ENCODE measurements around the gene PRPSAP1.
"Not testable (repeated sequence)": the region's sequence is repeated elsewhere in the genome, so short reads cannot be mapped to it uniquely, and the experiment has no call there.

The PRPSAP1 gene

GRCh38 chr17:76314392-76315227, 39.1 kb downstream of the PRPSAP1 start:
- no peak for DNase-seq

DNA sequence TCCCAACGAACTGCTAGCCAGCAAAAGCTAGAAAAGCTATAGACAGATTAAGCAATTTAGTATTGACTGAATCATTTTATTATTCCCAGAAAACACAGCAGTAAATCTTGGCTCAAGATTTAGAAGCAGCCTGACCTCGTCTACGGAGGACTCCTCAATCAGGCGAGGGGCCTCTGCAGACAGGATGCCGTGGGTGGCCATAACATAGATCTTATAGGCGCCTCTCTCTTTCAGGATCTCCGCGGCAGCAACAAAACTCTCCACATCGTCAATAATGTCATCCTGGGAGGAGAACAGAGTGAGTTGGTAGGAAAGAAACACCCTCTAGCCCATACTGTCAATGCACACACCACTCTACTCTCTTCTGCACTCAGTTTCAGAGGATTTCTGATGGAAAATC, 41.0 kb downstream of the PRPSAP1 start:
- no peak for DNase-seq

DNA sequence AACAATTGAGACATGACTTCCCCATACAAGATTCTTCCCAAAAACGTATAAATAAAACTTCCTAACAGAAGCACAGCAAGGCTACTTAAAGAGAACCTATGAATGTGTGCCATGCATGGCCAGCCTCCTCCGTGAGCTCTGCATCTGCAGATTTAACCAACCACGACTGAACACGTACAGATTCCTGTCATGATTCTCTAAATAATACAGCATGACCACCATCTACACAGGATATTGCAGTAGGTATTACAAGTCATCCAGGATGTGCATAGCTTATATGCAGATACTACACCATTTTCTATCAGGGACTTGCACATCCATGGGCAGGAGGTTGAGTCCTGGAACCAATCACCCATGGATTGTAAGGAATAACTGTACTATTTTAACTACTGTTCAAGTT, 44.3 kb downstream of the PRPSAP1 start:
- DNase-seq = no peak

DNA sequence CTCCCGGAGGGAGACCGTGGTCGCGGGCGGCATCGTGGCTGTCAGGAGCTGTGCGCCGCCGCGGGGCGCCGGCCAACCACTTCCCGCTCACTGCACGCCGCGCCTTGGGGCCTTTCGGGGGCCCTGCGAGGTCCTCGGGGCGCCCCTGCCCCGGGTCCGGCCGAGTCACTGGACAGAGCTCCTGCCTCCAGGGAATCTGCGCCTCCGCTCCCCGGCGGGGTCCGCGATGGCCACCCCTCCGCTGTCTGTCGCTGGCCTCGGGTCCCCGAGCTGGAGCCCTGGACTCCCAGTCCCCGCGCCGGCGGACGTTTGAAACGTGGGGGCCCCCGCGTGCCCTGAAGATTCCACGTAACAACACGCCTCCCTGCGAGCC, 45.8 kb downstream of the PRPSAP1 start, which contains the start of gene QRICH2:
Gene QRICH2, minus strand, starts transcription at position 311 of the 373 bp plus-strand sequence. Its CDS starts 278 bp downstream, at position 33.
- DNase-seq = no peak

- no peak for DNase-seq
These were observed 46.3 kb downstream of the PRPSAP1 start for GRCh38 chr17:76307299-76307965.

GRCh38 chr17:76305135-76305454, 48.6 kb downstream of the PRPSAP1 start:
- not testable (repeated sequence) for DNase-seq

DNA sequence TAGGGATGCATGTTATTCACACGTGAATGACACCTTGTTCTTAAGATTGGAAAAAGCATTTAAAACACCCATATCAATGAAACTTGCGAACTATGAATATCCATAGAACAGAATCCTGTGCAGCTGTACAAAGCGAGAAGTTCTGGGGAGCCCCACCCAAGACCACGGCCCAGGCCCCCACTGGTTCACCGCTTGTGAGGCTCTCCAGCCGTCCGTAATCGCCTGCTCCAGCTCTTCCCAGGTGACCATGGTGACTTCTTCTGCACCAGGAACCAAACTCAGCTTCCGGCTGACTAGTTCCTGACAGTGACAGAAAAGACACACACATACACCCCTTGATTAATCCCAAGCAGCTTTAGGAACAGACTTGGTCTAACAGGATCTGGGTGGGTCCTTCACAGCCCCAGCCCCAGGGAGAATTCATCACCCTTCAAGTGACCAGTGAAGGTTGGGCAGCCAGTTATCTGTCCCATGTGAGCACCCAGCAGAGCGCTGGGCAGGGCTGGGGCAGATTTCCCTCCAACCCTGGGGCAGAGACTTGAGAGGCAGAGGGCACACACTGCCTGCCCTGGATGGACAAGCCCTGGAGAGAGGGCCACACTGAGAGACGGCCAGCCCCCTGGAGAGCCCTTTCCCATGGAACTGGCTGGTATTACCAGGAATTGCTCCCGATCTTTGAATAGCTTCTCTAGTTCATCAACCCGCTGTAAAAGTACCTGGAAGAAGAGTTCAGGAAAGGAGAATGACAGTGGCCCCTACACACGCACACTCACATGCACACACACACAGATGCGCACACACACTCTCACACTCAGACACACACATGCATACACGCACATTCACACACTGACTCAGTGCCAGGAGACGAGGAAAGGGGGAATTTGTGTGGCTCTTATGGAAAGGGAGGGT, 49.2 kb downstream of the PRPSAP1 start:
- no peak for DNase-seq

- DNase-seq = no peak
These were observed 56.3 kb downstream of the PRPSAP1 start for GRCh38 chr17:76297436-76297835.

DNA sequence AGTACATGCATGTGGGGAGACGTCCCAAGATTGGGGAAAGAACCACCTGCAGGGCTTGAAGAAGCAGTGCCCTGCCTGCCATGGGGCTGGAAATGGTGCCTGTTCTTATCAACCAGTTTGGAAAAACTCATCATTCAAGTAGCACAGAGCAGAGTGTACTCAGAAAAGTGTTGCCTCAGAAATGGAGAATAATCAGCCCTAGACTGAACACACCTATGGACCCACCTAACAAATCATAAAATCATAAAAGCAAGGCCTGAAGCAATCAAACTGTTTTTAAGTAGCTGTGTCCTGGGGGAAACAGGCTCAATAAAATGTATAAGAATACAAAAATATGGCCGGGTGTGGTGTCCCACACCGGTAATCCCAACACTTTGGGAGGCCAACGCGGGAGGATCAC, 56.8 kb downstream of the PRPSAP1 start:
- DNase-seq = no peak

DNA sequence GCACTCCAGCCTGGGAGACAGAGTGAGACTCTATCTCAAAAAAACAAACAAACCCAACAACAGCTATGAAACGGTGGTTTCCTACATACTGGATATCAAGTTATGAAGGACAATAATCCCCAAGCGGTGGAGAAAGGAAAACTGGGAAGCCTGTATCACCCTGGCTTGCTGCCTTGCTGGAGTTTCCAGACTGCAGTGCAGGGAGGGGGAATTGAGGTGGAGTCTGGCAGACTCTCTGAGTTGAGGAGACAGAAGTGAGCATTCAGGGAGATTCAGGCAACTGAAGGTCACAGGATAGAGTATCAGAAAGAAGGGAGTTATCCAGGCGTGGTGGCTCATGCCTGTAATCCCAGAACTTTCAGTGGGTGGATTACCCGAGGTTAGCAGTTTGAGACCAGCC, 57.5 kb downstream of the PRPSAP1 start:
- no peak for DNase-seq

DNA sequence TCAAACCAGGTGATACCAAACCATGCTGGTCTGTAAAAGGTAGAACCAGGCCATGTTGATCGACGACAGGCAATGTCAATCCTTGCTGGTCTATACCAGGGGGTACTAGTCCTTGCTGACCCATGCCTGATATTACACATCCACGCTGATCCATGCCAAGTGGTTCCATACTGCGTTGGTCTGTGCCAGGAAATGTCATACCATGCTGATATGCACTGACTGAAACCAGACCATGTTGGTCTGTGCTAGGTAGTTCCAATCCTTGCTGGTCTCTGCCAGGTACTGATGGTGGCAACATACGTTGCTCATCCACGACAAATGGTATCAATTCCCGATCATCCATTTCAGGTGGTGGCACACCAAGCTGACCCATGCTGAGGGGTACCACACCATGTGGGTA, 60.6 kb downstream of the PRPSAP1 start:
- DNase-seq = no peak

DNA sequence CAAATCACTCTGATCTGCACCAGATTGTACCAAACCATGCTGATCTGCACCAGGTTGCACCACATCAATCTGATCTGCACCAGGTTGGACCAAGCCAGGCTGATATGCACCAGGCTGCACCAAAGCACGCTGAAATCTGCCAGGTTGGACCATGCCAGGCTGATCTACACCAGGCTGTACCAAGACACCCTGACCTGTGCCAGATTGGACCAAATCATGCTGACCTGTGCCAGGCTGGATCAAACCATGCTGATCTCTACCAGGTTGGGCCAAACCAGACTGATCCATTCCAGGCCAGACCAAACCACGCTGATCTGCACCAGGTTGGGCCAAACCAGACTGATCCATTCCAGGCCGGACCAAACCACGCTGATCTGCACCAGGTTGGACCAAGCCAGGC, 61.1 kb downstream of the PRPSAP1 start:
- DNase-seq = no peak

- DNase-seq = no peak
These were observed 71.9 kb downstream of the PRPSAP1 start for GRCh38 chr17:76281573-76282371.

GRCh38 chr17:76280650-76281049, 73.1 kb downstream of the PRPSAP1 start:
- no peak for DNase-seq

GRCh38 chr17:76279742-76280287, 73.9 kb downstream of the PRPSAP1 start:
- no peak for DNase-seq

GRCh38 chr17:76278952-76279741, 74.6 kb downstream of the PRPSAP1 start:
- peak; percentile 82 to 87 for DNase-seq

DNA sequence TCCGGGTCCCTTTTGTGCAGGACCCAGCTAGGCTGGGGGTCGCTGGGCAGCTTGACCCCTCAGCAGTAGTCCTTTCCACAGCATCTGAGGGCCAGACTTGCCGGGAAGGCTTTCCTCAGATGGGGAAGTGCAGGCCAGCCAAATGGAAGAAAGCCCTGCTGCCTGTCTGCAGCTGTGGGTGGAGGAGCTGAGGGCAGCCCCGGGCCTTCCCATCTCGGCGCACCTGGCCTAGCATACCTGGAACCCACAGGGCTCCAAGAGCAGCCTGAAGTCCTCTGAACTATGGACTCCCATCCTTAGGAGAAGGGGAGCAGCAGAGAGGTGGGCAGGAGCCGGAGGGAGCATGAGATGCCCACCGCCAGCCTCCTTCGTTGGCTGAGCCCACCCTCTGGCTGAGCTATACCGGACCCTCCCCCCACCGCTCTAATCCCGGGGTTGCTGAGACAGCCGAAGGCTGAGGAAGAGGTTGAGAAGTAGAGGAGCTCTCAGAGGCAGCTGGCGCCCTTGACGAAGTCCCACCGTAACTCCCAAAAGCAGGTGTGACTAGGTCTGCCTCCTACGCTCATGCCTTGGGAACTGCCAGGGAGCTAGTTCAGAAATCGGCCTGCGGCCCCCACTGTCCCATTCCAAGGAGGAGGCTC, 75.3 kb downstream of the PRPSAP1 start:
- no peak for DNase-seq

GRCh38 chr17:76277300-76278267, 76.1 kb downstream of the PRPSAP1 start:
- peak in 1 of 2 donors; percentile 10 for DNase-seq

GRCh38 chr17:76276461-76277299, 77.0 kb downstream of the PRPSAP1 start:
- DNase-seq = no peak

Measured in CD4-positive, alpha-beta T cell treated with Interferon alpha-2 for 1 hour (primary cell).